K562 (cell line): Measurements from ENCODE around the gene RSF1. TPM values are rescaled to one million over a fixed set of nuclear protein-coding genes. Genes with fewer than 3 reads are reported as not detected.

Experiments
- CHD2 ChIP-seq: IDR thresholded peaks from 2 replicates; pipeline ENCODE4 v1.6.1; 2011; ENCODE audit warnings: low read depth, low read length
- DACH1 ChIP-seq: fragments of 450-650 bp; IDR thresholded peaks from 2 replicates; pipeline ENCODE4 v1.6.1; 2018; ENCODE audit not compliant: partially characterized antibody
- E2F4 ChIP-seq: sonication (generic); formaldehyde crosslinking; IDR thresholded peaks from 2 replicates; pipeline ENCODE4 v1.8.0; 2022; ENCODE audit warnings: mild to moderate bottlenecking, low read depth, missing genetic modification reagents
- EP300 ChIP-seq: IDR thresholded peaks from 2 replicates; pipeline ENCODE4 v1.6.1; 2012; ENCODE audit warnings: low read length, improper control_type of control experiment
- ETV5 ChIP-seq: sonication (generic); formaldehyde crosslinking; IDR thresholded peaks from 2 replicates; pipeline ENCODE4 v1.4.0; 2020; ENCODE audit warnings: low read depth, mild to moderate bottlenecking, missing genetic modification reagents
- EWSR1 ChIP-seq: fragments of 450-650 bp; IDR thresholded peaks from 2 replicates; pipeline ENCODE4 v1.6.1; 2018; ENCODE audit warnings: borderline replicate concordance, mild to moderate bottlenecking, low read depth, moderate library complexity; ENCODE audit not compliant: partially characterized antibody
- JUND ChIP-seq, 2 experiments: IDR thresholded peaks; 2 replicates in 1 of 2; 3 replicates in 1 of 2; pipeline ENCODE4 v1.6.1; 2011; ENCODE audit warnings: borderline replicate concordance in 2 of 2, low read depth in 2 of 2, low read length in 2 of 2, improper control_type of control experiment in 1 of 2, missing biosample characterization in 1 of 2, missing genetic modification characterization in 1 of 2, missing genetic modification reagents in 1 of 2
- KDM4B ChIP-seq, 2 experiments: fragments of 450-650 bp in 1 of 2; sonication (generic) in 1 of 2; IDR thresholded peaks; 2 replicates each; pipeline ENCODE4 v1.6.1; 2016 to 2017; ENCODE audit warnings: borderline replicate concordance in 2 of 2, antibody characterized with exemption in 1 of 2, low read depth in 1 of 2, mild to moderate bottlenecking in 1 of 2
- KLF1 ChIP-seq: fragments of 450-650 bp; IDR thresholded peaks from 2 replicates; pipeline ENCODE4 v1.6.1; 2016; ENCODE audit warnings: missing genetic modification characterization, missing compliant biosample characterization
- MECOM ChIP-seq: fragments of 250-450 bp; sonication (Bioruptor Pico); IDR thresholded peaks from 2 replicates; pipeline ENCODE4 v1.8.0; 2022; ENCODE audit warnings: inconsistent platforms
- PCBP2 ChIP-seq: fragments of 200-400 bp; formaldehyde crosslinking; IDR thresholded peaks from 2 replicates; pipeline ENCODE4 v1.6.1; 2018; ENCODE audit warnings: low read length, low read depth, mild to moderate bottlenecking, moderate library complexity; ENCODE audit not compliant: poor library complexity, severe bottlenecking
- SMAD4 ChIP-seq: fragments of 250-450 bp; sonication (Bioruptor Pico); conservative IDR thresholded peaks from 2 replicates; pipeline ENCODE4 v1.8.0; 2021; ENCODE audit warnings: inconsistent platforms, mild to moderate bottlenecking, moderate library complexity
- SRSF1 ChIP-seq: fragments of 200-400 bp; formaldehyde crosslinking; IDR thresholded peaks from 2 replicates; pipeline ENCODE4 v1.6.1; 2017; ENCODE audit warnings: mild to moderate bottlenecking, low read depth, low read length, moderate library complexity
- TAF9B ChIP-seq: fragments of 450-650 bp; IDR thresholded peaks from 2 replicates; pipeline ENCODE4 v1.6.1; 2018; ENCODE audit warnings: mild to moderate bottlenecking; ENCODE audit not compliant: partially characterized antibody
- XRCC4 ChIP-seq: IDR thresholded peaks from one replicate; pipeline ENCODE4 v1.6.1; 2011; ENCODE audit not compliant: insufficient read depth, insufficient read length; ENCODE audit errors: extremely low read depth
- ZBTB9 ChIP-seq: fragments of 450-650 bp; formaldehyde crosslinking; IDR thresholded peaks from 2 replicates; pipeline ENCODE4 v1.4.0; 2020; ENCODE audit warnings: mild to moderate bottlenecking, moderate library complexity
- ZFP1 ChIP-seq: fragments of 450-650 bp; formaldehyde crosslinking; IDR thresholded peaks from 2 replicates; pipeline ENCODE4 v1.4.0; 2020; ENCODE audit warnings: mild to moderate bottlenecking, mixed read lengths
- ZNF57 ChIP-seq: fragments of 450-650 bp; formaldehyde crosslinking; IDR thresholded peaks from 2 replicates; pipeline ENCODE4 v1.4.0; 2020; ENCODE audit warnings: mild to moderate bottlenecking, moderate library complexity
- ZNF695 ChIP-seq: fragments of 450-650 bp; formaldehyde crosslinking; IDR thresholded peaks from 2 replicates; pipeline ENCODE4 v1.4.0; 2020; ENCODE audit warnings: mild to moderate bottlenecking, moderate library complexity
- polyA plus RNA-seq, 8 experiments: library from polyadenylated mRNA; depleted of rRNA in 4 of 8; stranded (reverse) in 5 of 8; unstranded in 3 of 8; fragments of >200 nt; fragmentation: Nextera tagmentation in 2 of 8; fragmentation: Illumina TruSeq in 1 of 8; extraction: Ambion mirVana in 2 of 8; extraction: Trizol in 1 of 8; gene quantifications; 2 replicates each; pipeline versions ENCODE4 v1.2.1 to v1.2.3, GENCODE V29; 2011 to 2014; ENCODE audit warnings: inconsistent platforms in 1 of 8, missing spikeins in 1 of 8
- total RNA-seq, 7 experiments: library from RNA; depleted of rRNA in 6 of 7; stranded (reverse); fragments of >200 nt in 6 of 7; fragmentation: Illumina TruSeq in 2 of 7; extraction: Trizol in 2 of 7; gene quantifications; 2 replicates each; pipeline versions ENCODE4 v1.2.1 to v1.2.3, GENCODE V29; 2011 to 2021; ENCODE audit warnings: low replicate concordance in 1 of 7
- TF ChIP-seq, protein P1 (sequence below), 2 experiments: fragments of 150-350 bp in 1 of 2; IDR thresholded peaks; 2 replicates each; pipeline ENCODE4 v1.6.1; 2012 to 2016; ENCODE audit warnings: low read depth in 2 of 2, low read length in 2 of 2, mild to moderate bottlenecking in 1 of 2, moderate library complexity in 1 of 2

Gene RSF1
- total and polyA plus RNA-seq, 9 of the 15 experiments (the other 6 are each of a cell fraction or from before 2014, with no cell fraction given): 9.7 to 63.6 (median 42.8) TPM

DNA sequence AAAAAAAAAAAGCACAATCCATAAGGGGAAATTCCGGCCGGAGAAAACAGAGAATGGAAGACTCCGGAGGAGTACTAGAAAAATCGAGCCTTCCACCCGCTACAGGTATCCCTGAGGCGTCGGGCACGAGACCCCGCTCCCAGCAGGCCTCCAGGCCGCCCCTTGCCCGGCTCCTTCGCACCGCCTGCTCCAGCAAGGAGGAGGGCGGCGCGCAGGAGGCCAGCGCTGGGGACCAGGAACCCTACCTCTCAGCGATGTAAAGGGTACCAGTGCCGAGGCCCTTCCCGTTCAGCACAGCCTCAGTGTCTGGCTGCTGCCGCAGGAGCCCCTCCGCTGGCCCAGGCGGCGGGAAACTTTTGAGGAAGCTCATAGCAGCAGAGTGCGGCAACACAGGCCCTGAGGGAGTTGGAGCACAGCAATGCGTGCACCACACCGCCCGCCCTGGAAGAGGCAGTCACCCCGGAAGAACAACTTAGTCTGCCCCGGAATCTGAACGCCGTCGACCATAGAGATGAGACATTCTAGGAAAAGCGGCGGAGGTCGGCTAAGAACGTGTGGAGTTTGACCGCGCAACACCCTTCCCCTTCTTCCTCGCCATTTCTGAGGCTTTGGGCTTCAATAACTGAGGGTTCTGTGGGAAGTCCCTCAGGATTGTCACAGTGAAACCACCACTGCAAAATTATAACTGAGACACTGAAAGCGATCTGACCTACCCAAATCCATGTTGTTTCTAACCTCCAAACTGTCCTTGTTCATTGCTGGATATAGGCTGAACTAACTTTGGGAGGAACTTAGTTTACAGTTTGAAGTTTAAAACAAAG, 183.0 kb downstream of the RSF1 start, which contains the start of gene CLNS1A (continued):
- no peak; the same call in 1 of the 2 replicates for TF ChIP-seq ZBTB9
- TF ChIP-seq, protein P1, sequence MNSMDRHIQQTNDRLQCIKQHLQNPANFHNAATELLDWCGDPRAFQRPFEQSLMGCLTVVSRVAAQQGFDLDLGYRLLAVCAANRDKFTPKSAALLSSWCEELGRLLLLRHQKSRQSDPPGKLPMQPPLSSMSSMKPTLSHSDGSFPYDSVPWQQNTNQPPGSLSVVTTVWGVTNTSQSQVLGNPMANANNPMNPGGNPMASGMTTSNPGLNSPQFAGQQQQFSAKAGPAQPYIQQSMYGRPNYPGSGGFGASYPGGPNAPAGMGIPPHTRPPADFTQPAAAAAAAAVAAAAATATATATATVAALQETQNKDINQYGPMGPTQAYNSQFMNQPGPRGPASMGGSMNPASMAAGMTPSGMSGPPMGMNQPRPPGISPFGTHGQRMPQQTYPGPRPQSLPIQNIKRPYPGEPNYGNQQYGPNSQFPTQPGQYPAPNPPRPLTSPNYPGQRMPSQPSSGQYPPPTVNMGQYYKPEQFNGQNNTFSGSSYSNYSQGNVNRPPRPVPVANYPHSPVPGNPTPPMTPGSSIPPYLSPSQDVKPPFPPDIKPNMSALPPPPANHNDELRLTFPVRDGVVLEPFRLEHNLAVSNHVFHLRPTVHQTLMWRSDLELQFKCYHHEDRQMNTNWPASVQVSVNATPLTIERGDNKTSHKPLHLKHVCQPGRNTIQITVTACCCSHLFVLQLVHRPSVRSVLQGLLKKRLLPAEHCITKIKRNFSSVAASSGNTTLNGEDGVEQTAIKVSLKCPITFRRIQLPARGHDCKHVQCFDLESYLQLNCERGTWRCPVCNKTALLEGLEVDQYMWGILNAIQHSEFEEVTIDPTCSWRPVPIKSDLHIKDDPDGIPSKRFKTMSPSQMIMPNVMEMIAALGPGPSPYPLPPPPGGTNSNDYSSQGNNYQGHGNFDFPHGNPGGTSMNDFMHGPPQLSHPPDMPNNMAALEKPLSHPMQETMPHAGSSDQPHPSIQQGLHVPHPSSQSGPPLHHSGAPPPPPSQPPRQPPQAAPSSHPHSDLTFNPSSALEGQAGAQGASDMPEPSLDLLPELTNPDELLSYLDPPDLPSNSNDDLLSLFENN (IDR thresholded peaks at IDR 0.05; ENCODE audit: low read depth in 2 of 2, low read length in 2 of 2): peak in 1 of 2 experiments; percentile 47; a peak in 2 of 4 replicates
- TF ChIP-seq ZNF695: no peak
- TF ChIP-seq SRSF1: no peak
- no peak for TF ChIP-seq PCBP2
- peak; percentile 60 for TF ChIP-seq SMAD4
- TF ChIP-seq TAF9B: peak; percentile 91
- TF ChIP-seq CHD2: no peak
- TF ChIP-seq KDM4B (IDR thresholded peaks at IDR 0.05; ENCODE audit: borderline replicate concordance in 2 of 2, low read depth in 1 of 2): peak in 1 of 2 experiments; percentile 96; a peak in 2 of 4 replicates
- TF ChIP-seq EWSR1: no peak
- peak; percentile 70; the same call in 1 of the 2 replicates for TF ChIP-seq EP300
- no peak for TF ChIP-seq ZNF57
- TF ChIP-seq ZFP1: no peak
- TF ChIP-seq KLF1 (tag): no peak
- TF ChIP-seq DACH1: no peak
- no peak for TF ChIP-seq XRCC4
- peak; percentile 7; the same call in 1 of the 2 replicates for TF ChIP-seq ETV5 (CRISPR knock-in tag)
- no peak for TF ChIP-seq MECOM
- TF ChIP-seq E2F4 (CRISPR knock-in tag): peak; percentile 73; the same call in 1 of the 2 replicates
- TF ChIP-seq JUND (IDR thresholded peaks at IDR 0.05; ENCODE audit: borderline replicate concordance, low read depth, low read length): peak; percentile 77
- TF ChIP-seq JUND (tag; IDR thresholded peaks at IDR 0.05; ENCODE audit: borderline replicate concordance, low read depth, low read length): no peak; the same call in 1 of the 3 replicates
